Activated CD8-positive, alpha-beta memory T cell treated with anti-CD3 and anti-CD28 coated beads, Interleukin-2, amount 50 U/mL, for 4 hours (primary cell): Measurements from ENCODE around the gene CD34.

Experiments
- DNase-seq: peaks from one replicate; pipeline ENCODE4 v3.0.0-alpha.2; 2020

Gene CD34

DNA sequence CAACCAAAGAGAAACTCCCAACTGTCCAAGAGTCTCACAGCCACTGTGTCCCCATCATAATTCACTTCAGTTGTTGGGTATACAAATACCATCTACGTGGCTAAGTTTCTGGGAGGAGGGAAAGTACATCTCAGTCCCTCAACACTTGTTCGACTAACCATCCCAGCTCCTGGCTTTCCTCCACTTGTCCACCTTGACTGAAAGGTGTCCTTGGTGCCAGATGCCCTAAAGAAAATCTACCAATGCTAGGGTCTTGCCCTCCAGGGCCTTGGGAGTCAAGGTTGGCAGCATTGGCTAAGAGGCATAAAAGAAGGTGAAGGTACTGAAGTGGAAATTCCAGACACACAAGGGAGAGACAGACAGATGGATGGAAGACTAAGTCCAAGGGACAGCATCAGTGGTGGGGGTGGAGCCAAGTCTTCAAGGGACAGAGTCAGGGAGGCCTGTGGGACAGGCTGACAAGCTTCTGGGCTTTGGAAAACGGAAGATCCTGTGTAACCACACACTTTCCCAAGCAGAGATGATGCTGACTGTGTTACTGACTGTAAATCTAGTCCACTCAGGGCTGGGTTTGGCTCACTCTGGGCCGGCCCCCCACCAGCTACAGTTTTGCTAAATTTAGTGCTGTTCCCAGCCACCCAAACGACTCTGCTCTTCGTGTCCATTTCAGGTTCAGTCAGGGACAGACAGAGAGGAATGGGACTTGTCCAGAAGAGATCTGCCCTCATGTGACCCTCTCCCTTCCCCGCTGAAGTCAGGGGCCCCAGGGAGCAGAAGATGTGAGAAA is 60.1 kb downstream of the CD34 start:
- DNase-seq: no peak

DNA sequence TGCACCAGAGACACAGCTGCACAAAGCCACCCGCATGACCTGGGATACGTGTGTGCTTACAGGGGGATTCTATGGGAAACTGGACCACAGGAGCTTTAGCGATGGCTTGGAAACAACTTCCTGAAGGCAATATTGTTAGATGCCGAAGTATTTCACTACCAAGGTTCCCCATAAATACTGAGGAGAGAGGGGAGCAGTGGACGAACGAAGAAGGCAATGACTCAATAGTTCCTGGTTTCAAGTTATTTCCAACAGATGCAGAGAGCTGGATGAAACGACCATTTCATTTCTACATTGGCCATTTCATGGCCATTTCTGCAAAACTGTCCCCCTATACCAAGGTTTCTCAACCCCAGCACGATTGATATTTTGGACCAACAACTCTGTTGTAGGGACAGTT is 61.3 kb downstream of the CD34 start:
- DNase-seq: no peak

DNA sequence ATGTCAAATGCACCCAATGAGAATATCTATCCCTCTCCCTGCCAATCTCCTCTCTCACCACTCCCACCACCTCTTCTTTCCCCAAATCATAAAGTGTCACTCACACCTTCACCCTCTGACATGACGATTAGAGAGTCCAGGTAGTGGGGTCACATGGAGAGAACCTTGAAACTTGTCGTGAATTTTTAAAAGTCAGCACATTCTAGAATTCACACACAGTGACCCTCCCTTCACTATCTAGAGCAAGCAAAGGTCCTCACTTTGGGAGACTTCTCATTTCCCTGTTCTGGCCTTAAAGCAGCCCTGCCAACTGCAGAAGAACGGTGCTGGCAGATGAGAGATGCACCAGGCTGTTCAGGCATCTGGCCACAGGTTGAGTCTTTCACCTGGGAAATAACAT is 61.9 kb downstream of the CD34 start:
- DNase-seq: no peak

DNA sequence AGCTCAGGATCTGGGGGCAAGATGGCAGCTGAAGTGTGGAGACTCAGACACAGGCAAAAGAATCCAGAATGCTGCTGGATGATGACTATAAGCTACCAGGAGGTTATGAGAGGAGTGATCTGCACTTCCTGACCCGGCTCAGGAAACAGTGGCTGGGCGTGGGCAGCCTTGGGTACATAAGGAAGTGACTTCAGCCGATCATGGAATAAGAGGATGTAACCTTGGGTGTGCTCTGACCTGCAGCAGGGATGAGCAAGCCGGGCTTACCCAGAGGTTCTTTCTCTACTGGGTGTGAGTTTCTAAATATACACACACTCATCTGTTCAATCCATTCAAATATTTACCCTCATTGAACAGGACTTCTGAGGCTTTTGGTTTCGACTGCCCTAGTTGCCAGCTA is 62.7 kb downstream of the CD34 start:
- DNase-seq: no peak

DNA sequence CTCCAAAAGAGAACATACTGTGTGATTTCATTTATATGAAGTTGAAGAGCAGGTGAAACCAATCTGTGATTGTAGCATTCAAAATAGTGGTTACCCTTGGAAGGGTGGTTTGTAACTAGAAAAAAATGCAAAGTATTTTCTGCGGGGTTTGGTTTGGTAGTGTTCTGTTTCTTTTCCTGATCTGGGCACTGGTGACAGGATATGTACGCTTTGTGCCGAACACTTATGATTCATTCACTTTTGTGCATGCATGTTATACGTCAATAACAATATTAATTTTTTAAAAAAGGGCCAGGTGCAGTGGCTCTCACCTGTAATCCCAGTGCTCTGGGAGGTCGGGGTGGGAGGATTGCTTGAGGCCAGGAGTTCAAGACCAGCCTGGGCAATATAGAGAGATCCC is 63.8 kb downstream of the CD34 start:
- no peak for DNase-seq

DNA sequence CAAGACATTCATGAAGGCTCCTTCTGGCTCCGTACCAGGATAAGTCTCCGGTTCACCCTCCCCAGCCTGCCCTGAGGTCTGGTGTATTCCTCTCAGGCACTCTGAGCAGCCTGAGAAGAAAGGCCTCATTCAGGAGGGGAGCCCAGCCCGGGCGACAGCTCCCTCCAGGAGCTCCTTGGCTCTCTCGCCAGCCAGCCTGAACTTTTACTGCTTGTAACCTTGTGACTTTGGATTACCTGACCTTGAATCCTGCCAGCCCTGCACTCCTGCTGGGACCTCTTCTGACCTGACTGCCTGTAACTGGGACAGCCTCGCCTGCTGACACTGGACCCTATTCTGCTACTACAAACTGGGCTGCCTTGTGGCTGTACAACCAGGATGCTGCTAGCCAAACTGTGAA is 65.8 kb downstream of the CD34 start:
- no peak for DNase-seq

DNA sequence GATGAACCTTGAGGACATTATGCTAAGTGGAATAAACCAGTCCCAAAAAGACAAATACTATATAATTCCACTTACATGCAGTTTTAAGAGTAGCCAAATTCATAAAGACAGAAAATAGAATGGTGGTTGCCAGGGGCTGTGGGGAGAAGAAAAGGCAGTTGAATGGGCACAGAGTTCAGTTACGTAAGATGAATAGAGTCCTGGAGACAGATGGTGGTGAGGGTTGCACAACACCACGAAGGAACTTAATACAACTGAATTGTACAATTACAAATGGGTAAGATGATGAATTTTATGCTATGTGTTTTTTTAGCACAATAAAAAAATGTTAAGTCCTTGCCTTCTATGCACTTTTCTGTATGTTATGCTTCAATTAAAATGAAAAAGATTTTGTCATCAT is 66.6 kb downstream of the CD34 start:
- DNase-seq: no peak

DNA sequence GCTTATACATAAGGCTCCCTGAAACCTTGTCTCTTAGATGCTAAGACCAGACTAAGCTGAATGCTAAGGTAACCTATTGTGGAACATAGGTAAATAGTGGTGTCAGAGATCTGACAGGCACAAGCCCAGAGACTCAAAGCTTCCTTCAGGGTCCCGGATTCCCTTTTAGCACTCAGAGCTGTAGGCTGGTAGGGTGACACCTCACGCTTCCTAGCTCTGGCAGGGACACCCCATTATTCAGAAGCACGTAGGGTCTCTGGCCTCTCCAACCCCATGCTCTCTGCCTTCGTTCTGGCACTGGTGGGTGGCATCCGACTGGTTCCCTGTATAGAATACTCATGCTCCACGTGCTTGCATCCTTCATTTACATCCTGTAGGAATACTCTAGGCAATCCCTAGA is 68.4 kb downstream of the CD34 start:
- DNase-seq: no peak

DNA sequence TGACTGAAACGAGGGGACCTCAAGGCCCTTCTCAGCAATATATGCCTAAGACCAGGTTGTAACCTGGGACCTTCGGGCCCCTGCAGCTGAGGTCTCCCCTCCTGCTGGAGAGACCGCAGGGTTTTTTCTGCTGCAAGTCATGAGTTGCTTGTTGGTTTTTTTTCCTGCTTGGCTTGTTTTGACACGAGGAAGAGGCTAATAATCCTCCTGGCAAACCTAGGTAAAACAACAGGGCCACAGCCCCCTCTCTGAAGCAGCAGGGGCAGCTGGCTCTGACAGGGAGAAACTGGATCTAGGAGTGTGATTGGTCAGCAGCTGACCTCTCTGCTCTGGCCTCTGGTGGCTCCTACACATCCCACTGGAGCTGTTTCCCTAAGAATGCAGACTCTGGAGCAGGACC is 69.0 kb downstream of the CD34 start:
- DNase-seq: no peak

DNA sequence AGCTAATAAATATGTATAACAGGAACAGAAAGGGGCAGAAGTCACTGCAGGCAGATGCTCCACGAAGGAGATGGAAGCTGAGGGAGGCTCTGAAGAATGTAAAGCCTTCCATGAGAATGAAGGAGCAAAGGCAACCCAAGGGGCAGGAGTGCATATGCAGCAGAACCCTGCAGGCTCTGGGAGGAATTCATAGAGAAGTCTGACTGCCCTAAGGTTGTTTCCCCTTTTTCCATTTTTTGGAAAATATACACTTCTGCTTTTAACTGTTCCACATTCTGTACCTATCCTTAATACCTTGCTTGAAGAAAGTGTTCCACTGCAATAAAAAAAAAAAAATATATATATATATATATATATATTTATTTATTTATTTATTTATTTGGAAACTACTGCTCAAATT is 69.6 kb downstream of the CD34 start:
- DNase-seq: no peak

DNA sequence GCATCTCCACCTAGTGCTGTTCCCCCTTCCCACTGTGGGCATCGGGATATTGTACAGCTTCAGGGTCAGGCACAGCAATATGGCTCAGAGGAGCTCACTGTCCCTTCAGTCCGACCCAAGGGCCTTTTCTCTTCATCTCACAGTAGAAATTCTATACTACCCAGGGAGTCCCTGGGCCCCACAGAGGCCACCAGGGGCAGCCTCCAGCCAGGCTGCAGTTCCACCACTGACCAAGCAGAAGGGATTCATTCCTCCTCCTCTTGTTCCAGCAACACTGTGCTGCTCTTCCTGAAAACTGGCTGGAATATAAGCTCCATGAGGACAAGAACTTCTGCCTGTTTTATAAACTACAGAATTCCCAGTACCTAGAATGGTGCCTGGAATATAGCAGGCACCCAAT is 70.5 kb downstream of the CD34 start:
- no peak for DNase-seq

DNA sequence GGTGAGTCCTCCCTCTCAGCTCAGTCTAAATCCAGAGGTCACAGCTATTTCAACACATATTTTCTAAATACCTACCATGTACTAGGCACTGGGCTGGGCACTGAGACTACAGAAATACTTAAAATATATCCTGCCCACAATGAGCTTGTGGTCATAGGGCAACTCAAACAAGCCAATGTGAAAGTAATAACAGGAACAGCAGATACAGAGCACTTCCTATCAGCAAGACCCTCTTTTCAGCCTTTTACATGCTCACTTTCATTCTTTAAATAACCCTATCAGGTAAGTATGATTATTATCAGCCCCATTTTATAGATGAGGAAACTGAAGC is 71.9 kb downstream of the CD34 start:
- DNase-seq: no peak

DNA sequence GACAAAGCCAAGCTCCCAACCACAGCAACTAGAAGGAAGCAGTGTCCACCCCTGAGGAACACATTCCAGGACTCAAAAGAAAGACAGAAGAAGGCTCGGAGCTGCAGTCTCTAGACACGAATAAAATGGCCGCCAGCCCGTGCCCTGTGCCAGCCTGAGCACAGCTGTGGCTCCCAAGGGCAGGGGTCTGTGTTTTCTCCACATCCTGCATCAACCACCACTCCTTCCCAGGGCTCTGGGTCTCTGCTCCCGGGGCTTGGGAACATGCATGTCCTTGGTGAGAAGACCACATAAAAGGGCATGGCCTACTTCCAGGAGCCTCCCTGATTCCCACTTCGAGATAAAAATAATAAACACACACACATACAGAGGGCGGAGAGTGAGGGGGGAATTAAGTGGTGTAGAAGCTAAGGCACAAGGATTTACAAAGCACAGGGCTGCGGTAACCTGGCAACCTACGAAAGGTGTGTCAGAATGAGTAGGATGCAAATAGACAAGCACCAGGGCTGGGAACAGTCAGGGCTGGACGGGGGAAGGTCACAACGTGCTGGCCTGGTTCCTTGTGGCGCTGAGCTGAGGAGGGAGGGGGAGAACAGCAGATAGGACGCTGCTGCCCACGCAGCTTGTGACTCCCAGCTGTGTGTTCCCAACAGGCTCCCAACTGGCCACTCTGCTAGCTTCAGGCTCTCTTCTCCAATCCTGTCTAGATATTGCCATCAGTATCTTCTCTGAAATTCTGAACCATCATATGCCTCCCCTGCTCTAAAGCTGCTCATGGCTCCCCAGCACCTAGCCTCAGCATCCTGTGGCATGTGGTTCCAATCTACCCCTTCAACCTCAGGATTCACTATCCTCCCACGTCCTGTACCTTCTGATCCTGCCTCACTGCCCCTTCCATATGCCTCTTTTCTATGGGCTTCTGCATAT is 72.5 kb downstream of the CD34 start:
- DNase-seq: no peak

DNA sequence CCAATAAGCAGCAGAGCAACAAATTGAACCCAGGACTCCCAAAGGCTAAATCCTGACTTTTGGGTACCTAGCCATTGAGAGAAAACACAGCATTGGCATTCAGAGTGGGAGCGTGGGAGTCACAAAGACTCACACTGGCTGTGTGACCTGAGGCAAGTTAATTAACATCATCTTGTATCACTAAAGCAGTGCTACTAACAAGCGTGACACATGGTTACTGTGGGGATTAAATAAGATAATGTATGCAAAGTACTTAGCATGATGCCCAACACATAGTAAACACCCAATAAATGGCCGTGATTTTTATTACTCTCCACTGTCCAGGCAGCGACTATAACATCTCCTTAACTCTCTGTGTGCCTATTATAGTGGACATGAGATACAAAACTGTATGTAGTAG is 73.3 kb downstream of the CD34 start:
- DNase-seq: no peak

DNA sequence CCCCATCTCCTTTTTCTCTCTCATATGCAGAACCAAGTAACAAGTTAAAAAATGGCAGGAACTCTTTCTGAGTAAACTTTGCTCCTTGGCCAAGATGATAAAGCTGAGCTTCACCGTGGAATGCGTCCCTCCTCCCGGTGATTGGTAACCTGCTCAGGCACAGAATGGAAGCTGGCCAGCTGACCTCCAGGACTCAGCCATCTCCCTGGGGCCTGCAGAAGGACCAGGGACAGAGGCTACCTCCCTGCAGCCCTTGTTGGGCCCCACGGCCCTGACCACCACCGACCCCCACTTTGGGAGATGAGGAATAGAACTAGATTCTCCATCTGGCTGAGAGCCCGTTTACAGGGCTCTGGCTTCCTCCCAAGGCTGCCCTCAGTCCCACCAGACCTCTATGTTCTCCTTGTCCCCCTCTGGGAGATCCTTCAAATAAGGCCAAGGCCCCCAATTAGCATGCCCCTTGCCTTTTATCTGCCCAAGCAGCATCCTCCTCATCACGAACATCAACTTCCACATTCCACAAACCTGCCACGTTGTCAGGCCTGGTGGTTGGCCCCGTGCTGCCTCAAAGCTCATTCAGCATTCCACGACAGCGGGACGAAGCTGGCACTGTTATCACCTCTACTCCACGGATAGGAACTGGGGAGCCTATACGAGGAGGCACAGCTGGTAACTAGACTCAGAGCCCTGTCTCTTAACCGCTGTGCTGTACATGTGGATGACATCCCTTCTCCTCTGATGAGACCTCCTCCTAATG is 74.2 kb downstream of the CD34 start:
- no peak for DNase-seq

DNA sequence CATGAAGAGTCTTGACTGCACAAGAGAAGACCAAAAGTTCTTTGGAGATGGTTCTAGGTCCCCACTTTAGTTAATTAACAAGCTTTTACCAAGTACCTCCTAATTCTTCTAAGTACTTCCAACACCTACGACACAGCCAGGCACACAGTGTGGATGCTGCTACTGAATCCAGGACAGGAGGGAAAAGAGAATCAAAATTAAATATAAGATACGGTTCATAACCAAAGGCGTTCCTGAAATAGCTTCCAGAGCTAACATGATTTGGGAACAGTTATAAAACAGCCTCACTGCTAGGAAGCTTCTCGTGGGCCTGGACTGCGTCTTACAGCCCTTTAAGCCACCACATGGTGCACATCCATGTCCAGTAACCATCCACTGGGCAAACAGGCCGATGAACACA is 75.0 kb downstream of the CD34 start:
- DNase-seq: no peak

DNA sequence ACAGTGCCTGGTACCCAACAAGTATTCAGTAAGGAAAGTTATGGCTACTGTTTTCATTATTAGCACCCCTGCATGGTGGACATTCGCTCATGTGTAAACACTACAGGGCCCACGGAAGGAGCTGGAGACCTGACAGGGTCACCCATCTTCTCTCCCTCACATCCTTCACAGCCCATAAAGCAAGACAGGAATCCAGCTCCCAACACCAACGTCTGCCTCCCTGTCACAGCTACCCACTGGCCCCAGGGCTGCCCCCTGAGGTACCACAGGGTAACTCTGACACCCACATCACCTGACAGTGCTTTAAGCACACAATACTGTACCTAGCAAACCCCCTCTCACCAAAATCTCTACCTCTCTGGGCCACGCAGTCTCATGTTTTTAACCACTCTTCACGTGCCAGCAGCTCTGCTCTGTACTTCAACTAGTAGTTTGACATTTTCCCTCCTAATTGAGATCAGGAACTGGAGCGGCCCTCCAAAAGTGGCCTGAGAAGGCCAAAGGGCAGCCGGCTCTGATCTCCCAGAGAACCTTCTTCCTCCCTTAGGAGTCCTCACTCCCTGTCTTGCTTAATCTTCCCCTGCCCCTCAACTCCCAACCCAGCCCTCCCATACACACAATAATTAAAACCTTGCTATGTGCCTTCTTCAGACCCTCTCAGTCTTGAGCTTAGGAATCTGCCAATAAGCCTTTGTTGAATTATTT is 76.8 kb downstream of the CD34 start:
- no peak for DNase-seq

DNA sequence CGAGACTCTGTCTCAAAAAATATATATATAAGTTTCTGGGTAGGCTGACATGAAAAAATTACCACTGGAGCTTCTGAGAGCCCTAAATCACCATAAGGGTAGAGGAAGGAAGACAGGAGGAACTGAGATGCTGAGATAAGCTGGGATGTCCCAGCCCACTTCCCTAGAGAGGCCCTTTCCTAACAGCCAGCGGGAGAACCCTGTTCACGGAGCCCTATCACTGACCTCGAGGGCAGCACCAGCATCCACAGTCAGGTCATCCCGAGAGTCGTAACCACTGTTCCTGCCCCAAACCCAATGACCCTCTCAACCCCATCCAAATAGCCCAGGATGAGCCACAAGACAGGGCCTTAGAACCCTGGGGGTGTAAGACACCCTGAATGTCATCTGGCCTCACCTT is 77.5 kb downstream of the CD34 start:
- no peak for DNase-seq

DNA sequence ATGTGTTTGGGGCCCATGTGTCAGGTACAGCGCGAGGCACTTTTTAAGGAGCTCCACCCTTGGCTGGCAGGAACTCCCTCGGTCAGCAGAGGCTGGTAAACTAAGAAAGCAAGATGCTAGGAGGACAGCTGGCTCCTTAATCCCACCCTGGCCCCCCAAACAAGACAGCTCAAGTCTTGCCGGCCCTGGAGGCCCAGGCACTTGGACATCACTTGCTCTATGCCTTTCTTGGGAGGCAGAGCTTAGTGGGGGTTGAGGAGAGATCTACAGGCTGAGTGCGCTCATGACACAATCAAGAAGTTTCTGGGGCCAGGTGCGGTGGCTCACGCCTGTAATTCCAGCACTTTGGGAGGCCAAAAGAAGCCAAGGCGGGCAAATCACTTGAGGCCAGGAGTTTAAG is 78.1 kb downstream of the CD34 start:
- no peak for DNase-seq

DNA sequence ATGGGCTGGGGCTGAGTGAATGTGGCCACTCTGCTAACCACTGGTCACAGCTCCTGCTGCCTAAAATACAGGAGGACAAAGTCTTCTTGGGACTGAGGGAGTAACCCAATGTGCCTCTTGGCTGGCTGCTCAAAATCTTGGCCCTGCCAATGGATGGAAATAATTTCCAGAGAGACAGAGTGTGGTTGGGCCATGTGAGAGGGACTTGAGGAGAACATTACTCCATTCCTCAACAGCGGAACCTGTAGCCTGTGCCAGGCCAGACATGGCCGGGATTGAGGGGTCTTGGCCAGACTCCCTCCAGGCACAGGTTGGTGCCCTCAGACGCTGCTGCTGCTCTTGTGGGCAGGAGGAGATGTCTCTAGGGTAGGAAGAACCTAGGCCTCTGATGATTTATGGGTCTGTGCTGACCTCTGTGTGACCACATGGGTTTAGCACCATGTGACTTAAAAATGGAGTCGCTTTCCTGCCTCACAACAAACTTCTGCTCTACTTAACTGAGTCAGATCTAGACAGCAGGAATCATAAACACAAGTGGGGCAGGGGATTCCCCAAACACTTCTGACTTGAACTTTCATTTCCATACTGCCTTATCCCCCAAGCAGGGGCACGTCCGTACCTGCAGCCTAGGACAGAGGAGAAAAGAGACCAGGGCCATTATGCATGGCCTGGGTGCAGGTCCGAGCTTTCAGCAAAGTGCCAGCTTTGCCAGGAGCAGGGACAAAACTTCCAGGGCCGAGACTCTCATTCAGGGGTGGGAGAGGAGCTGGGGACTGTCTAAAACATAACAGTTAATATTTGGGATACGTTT is 79.2 kb downstream of the CD34 start:
- peak; percentile 37 for DNase-seq
